ENCODE data around the gene FAM47E.
"Not testable (repeated sequence)": the region's sequence is repeated elsewhere in the genome, so short reads cannot be mapped to it uniquely, and the experiment has no call there.

The FAM47E gene

GRCh38 chr4:76271248-76271647, 19.7 kb downstream of the FAM47E start:
- no peak for DNase-seq

- no peak for DNase-seq
Observed at GRCh38 chr4:76272073-76272472, 20.6 kb downstream of the FAM47E start.

GRCh38 chr4:76272582-76272981, 21.1 kb downstream of the FAM47E start:
- no peak for DNase-seq

GRCh38 chr4:76272999-76273398, 21.5 kb downstream of the FAM47E start:
- no peak for DNase-seq

- peak; percentile 38 for DNase-seq
Observed at GRCh38 chr4:76275486-76276124, 24.1 kb downstream of the FAM47E start.

- DNase-seq = peak; percentile 64
Observed at GRCh38 chr4:76276813-76277212, 25.3 kb downstream of the FAM47E start.

- DNase-seq = no peak
Observed at GRCh38 chr4:76277667-76278066, 26.1 kb downstream of the FAM47E start.

- peak; percentile 28 for DNase-seq
Observed at GRCh38 chr4:76278583-76278982, 27.1 kb downstream of the FAM47E start.

- DNase-seq = peak; percentile 14
Observed at GRCh38 chr4:76279462-76279861, 27.9 kb downstream of the FAM47E start.

GRCh38 chr4:76280488-76281441, 29.2 kb downstream of the FAM47E start:
- DNase-seq = no peak

- DNase-seq = not testable (repeated sequence)
Observed at GRCh38 chr4:76281594-76281993, 30.1 kb downstream of the FAM47E start.

GRCh38 chr4:76282941-76283689, 31.6 kb downstream of the FAM47E start:
- DNase-seq = no peak

- no peak for DNase-seq
Observed at GRCh38 chr4:76283900-76284299, 32.4 kb downstream of the FAM47E start.

GRCh38 chr4:76287811-76288210, 36.3 kb downstream of the FAM47E start:
- not testable (repeated sequence) for DNase-seq

- no peak for DNase-seq
Observed at GRCh38 chr4:76292730-76293129, 41.2 kb downstream of the FAM47E start.

- DNase-seq = peak; percentile 77
Observed at GRCh38 chr4:76293772-76294171, 42.3 kb downstream of the FAM47E start.

- peak; percentile 68 for DNase-seq
Observed at GRCh38 chr4:76296286-76296820, 44.8 kb downstream of the FAM47E start.

- no peak for DNase-seq
Observed at GRCh38 chr4:76298227-76298626, 46.7 kb downstream of the FAM47E start.

- peak; percentile 35 for DNase-seq
Observed at GRCh38 chr4:76300012-76300411, 48.5 kb downstream of the FAM47E start.

- peak; percentile 96 for DNase-seq
Observed at GRCh38 chr4:76301068-76301774, 49.7 kb downstream of the FAM47E start.

- no peak for DNase-seq
Observed at GRCh38 chr4:76301775-76302162, 50.2 kb downstream of the FAM47E start.

GRCh38 chr4:76302826-76303438, 51.4 kb downstream of the FAM47E start:
- DNase-seq = peak; percentile 71

All from OCI-M1 (cell line).